ENCODE data around the gene PACSIN2. TPM values are rescaled to one million over a fixed set of nuclear protein-coding genes. Genes with fewer than 3 reads are reported as not detected.

Gene PACSIN2
- total and polyA plus RNA-seq, 2 experiments from 2014 or later: 23.5 to 57.3 TPM

DNA sequence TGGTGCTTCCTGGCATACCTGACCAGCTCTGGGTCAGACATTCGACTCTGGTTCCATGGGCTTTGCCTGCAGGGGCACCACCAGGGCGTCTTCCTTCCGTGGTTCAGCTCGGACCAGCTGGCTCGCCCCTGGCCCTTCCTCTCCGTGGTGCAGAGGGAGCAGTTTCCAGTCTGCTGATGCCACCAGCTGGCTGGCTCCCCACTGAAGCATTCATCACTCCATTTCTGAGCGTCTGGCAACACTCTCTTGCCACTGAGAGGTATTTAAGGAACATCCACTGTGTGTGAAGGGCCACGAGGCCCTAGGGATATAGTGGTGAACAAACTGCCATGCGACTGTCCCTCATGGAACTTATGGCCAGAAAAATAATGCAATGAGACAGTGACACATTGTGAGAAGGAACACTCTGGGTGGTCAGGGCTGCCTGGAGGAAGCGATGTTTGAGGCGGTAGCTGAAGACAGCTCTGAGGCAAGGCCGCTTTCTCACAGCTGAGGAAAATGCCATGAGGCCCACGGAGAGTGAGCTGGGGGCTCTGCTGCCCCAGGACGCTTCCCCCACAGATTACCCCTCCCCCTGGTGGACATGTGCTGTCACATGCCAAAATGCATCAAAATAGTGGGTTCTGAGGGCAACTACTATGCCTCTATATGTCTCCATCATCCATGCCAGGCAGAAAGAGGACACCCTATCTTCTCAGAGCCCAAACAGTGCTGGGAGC is 113.0 kb downstream of the PACSIN2 start:
- H2AFZ ChIP-seq: no peak overlapping the region
- Mint-ChIP-seq H3K9me3 (no peaks in the 10 kb centered on the region), H3K27ac (no peak overlapping the region), H3K27me3 (ENCODE audit: insufficient read depth, low read depth, poor library complexity) (peaks cover 5% of the 10 kb centered on the region), H3K4me3 (no peak overlapping the region), H3K36me3 (ENCODE audit: low read depth) (peaks cover 3% of the 10 kb centered on the region; the same call in 2 of the 3 replicates), H3K4me1 (peaks cover 31% of the 10 kb centered on the region)
- DNase-seq (ENCODE audit: low spot score) (peak; percentile 51), ATAC-seq (peak; percentile 9; the same call in 2 of the 3 replicates)
- H3F3A ChIP-seq (replicated peaks; ENCODE audit: low read depth): no peaks in the 10 kb centered on the region
- no peaks in the 10 kb centered on the region for H3K27me3 ChIP-seq (ENCODE audit: insufficient read depth)
- no peaks in the 10 kb centered on the region for H3K4me1 ChIP-seq (ENCODE audit: insufficient read depth)
- no peaks in the 10 kb centered on the region for H3K9me2 ChIP-seq (ENCODE audit: insufficient read depth)
- H4K20me1 ChIP-seq (replicated peaks; ENCODE audit: insufficient read depth): peaks cover 19% of the 10 kb centered on the region
- peaks cover 64% of the 10 kb centered on the region for H3K79me2 ChIP-seq (replicated peaks; ENCODE audit: insufficient read depth)
- H3K27ac ChIP-seq (ENCODE audit: low read depth): no peak overlapping the region
- H3K4me2 ChIP-seq: no peak overlapping the region
- no peak overlapping the region for H3K4me3 ChIP-seq
- TF ChIP-seq ZNF331 (CRISPR knock-in tag; IDR thresholded peaks at IDR 0.05; ENCODE audit: low read depth) (no peak), EZH2 (IDR thresholded peaks at IDR 0.05; ENCODE audit: low read depth, unreplicated experiment) (no peak), ZNF462 (CRISPR knock-in tag; IDR thresholded peaks at IDR 0.05) (no peak), REST (IDR thresholded peaks at IDR 0.05; ENCODE audit: unreplicated experiment) (no peak)
- TF ChIP-seq, protein P1, sequence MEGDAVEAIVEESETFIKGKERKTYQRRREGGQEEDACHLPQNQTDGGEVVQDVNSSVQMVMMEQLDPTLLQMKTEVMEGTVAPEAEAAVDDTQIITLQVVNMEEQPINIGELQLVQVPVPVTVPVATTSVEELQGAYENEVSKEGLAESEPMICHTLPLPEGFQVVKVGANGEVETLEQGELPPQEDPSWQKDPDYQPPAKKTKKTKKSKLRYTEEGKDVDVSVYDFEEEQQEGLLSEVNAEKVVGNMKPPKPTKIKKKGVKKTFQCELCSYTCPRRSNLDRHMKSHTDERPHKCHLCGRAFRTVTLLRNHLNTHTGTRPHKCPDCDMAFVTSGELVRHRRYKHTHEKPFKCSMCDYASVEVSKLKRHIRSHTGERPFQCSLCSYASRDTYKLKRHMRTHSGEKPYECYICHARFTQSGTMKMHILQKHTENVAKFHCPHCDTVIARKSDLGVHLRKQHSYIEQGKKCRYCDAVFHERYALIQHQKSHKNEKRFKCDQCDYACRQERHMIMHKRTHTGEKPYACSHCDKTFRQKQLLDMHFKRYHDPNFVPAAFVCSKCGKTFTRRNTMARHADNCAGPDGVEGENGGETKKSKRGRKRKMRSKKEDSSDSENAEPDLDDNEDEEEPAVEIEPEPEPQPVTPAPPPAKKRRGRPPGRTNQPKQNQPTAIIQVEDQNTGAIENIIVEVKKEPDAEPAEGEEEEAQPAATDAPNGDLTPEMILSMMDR (conservative IDR thresholded peaks at IDR 0.05; ENCODE audit: low read depth in 2 of 2): peak; percentile 42 to 45
- peaks cover 3% of the 10 kb centered on the region; the same call in 1 of the 2 replicates for H3K36me3 ChIP-seq (ENCODE audit: insufficient read depth)

All from GM23338 (cell line).